Neuronal stem cell (in vitro differentiated cells): ENCODE measurements around the gene GOLGA8F.
"Not testable (repeated sequence)": the region's sequence is repeated elsewhere in the genome, so short reads cannot be mapped to it uniquely, and the experiment has no call there.

Source experiments
- DNase-seq: peaks from one replicate; pipeline ENCODE4 v3.0.0-alpha.2; 2013; ENCODE audit warnings: low spot score
- H2AFZ ChIP-seq: one replicate; pipeline ENCODE4 v1.6.1; 2013; ENCODE audit warnings: mild to moderate bottlenecking, low read length, inconsistent platforms
- H2AK5ac ChIP-seq: 2 replicates; pipeline ENCODE4 v1.6.1; 2013; ENCODE audit warnings: low read depth, mild to moderate bottlenecking, inconsistent platforms, low read length, moderate library complexity, mixed read lengths
- H2BK120ac ChIP-seq: 2 replicates; pipeline ENCODE4 v1.6.1; 2013; ENCODE audit warnings: low read depth, mild to moderate bottlenecking, inconsistent platforms, low read length, moderate library complexity, mixed read lengths
- H2BK12ac ChIP-seq: one replicate; pipeline ENCODE4 v1.6.1; 2013; ENCODE audit warnings: low read length, inconsistent platforms
- H2BK15ac ChIP-seq: 2 replicates; pipeline ENCODE4 v1.6.1; 2013; ENCODE audit warnings: mild to moderate bottlenecking, low read length, inconsistent platforms, mixed read lengths
- H2BK5ac ChIP-seq: one replicate; pipeline ENCODE4 v1.6.1; 2013; ENCODE audit warnings: inconsistent platforms, mild to moderate bottlenecking, low read length, moderate library complexity
- H3K14ac ChIP-seq: one replicate; pipeline ENCODE4 v1.6.1; 2013; ENCODE audit warnings: low read length, inconsistent platforms
- H3K18ac ChIP-seq: 2 replicates; pipeline ENCODE4 v1.6.1; 2013; ENCODE audit warnings: low read length, inconsistent platforms
- H3K23ac ChIP-seq: 2 replicates; pipeline ENCODE4 v1.6.1; 2013; ENCODE audit warnings: low read depth, mild to moderate bottlenecking, mixed read lengths, low read length, inconsistent platforms; ENCODE audit not compliant: poor library complexity
- H3K27ac ChIP-seq: replicated peaks from 3 replicates; pipeline ENCODE4 v1.5.1; 2013; ENCODE audit warnings: low read length, inconsistent platforms
- H3K27me3 ChIP-seq, 3 experiments: 2 replicates each; pipeline ENCODE4 v1.6.1; 2013; ENCODE audit warnings: low read length in 3 of 3, mild to moderate bottlenecking in 2 of 3, inconsistent platforms in 1 of 3, low read depth in 1 of 3, mixed read lengths in 1 of 3, moderate library complexity in 1 of 3; ENCODE audit not compliant: control insufficient read depth in 3 of 3, insufficient read depth in 3 of 3
- H3K36me3 ChIP-seq, 2 donors: replicated peaks in 1 of 2; 2 replicates each; pipeline ENCODE4 v1.6.1; 2013; ENCODE audit warnings: low read length in 2 of 2; ENCODE audit not compliant: control insufficient read depth in 2 of 2, insufficient read depth in 2 of 2
- H3K4ac ChIP-seq: 2 replicates; pipeline ENCODE4 v1.6.1; 2013; ENCODE audit warnings: inconsistent platforms, mild to moderate bottlenecking, low read length, moderate library complexity
- H3K4me1 ChIP-seq, 2 donors: 1 replicate in 1 of 2; 2 replicates in 1 of 2; pipeline ENCODE4 v1.6.1; 2013; ENCODE audit warnings: low read length in 2 of 2, low read depth in 1 of 2; ENCODE audit not compliant: control insufficient read depth in 2 of 2, insufficient read depth in 1 of 2
- H3K4me2 ChIP-seq: one replicate; pipeline ENCODE4 v1.6.1; 2013; ENCODE audit warnings: mild to moderate bottlenecking, low read length, inconsistent platforms; ENCODE audit not compliant: insufficient read depth, poor library complexity, severe bottlenecking
- H3K4me3 ChIP-seq, 2 donors: 2 replicates each; pipeline ENCODE4 v1.5.1; 2013; ENCODE audit warnings: low read length in 2 of 2, mild to moderate bottlenecking in 2 of 2, inconsistent platforms in 1 of 2, moderate library complexity in 1 of 2
- H3K79me1 ChIP-seq: one replicate; pipeline ENCODE4 v1.6.1; 2013; ENCODE audit warnings: low read depth, mild to moderate bottlenecking, inconsistent platforms, low read length, moderate library complexity
- H3K9ac ChIP-seq: one replicate; pipeline ENCODE4 v1.6.1; 2013; ENCODE audit warnings: mild to moderate bottlenecking, low read depth, low read length, inconsistent platforms; ENCODE audit not compliant: poor library complexity
- H3K9me3 ChIP-seq, 2 donors: replicated peaks in 1 of 2; 2 replicates each; pipeline versions ENCODE3 to v1.6.1; 2013; ENCODE audit warnings: low read length in 2 of 2, mild to moderate bottlenecking in 2 of 2, inconsistent platforms in 1 of 2, low read depth in 1 of 2, mixed read lengths in 1 of 2, moderate library complexity in 1 of 2; ENCODE audit not compliant: control insufficient read depth in 2 of 2, insufficient read depth in 1 of 2
- H4K8ac ChIP-seq: one replicate; pipeline ENCODE4 v1.6.1; 2013; ENCODE audit warnings: low read depth, mild to moderate bottlenecking, inconsistent platforms, low read length, moderate library complexity
- H4K91ac ChIP-seq: one replicate; pipeline ENCODE4 v1.6.1; 2013; ENCODE audit warnings: low read length, low read depth, mild to moderate bottlenecking, inconsistent platforms; ENCODE audit not compliant: poor library complexity
- WGBS, 2 donors: extraction: QIAGEN DNeasy Blood & Tissue Kit; methylation state at CpG; one replicate each; pipeline ENCODE4 v1.1.7; 2013; ENCODE audit warnings: missing lambda C conversion rate in 2 of 2, mixed read lengths in 1 of 2; ENCODE audit not compliant: insufficient read length in 2 of 2, insufficient replicate concordance in 1 of 2; ENCODE audit errors: extremely low coverage in 2 of 2; 5-methylcytosine and 5-hydroxymethylcytosine counted together

GOLGA8F gene

GRCh38 chr15:28396022-28396421, 17.6 kb downstream of the GOLGA8F start:
- H3K23ac ChIP-seq, H3K18ac ChIP-seq, H3K4me3 ChIP-seq, H4K8ac ChIP-seq, H3K27ac ChIP-seq, H3K14ac ChIP-seq, H3K4me2 ChIP-seq, H4K91ac ChIP-seq, H2BK5ac ChIP-seq, H2BK12ac ChIP-seq, H3K36me3 ChIP-seq, H3K9me3 ChIP-seq, H3K4me1 ChIP-seq, H3K9ac ChIP-seq, H2BK120ac ChIP-seq, H2AK5ac ChIP-seq, DNase-seq, H2AFZ ChIP-seq, H3K79me1 ChIP-seq, H3K4ac ChIP-seq, H3K27me3 ChIP-seq, H2BK15ac ChIP-seq: not testable (repeated sequence)
- no CpG with 5 or more reads among the region's 11 CpGs for WGBS, 2 donors

- not testable (repeated sequence) for H3K4ac ChIP-seq, H2BK12ac ChIP-seq, H3K4me1 ChIP-seq, H3K79me1 ChIP-seq, H2BK120ac ChIP-seq, H3K9me3 ChIP-seq, DNase-seq, H2BK15ac ChIP-seq, H3K18ac ChIP-seq, H2AK5ac ChIP-seq, H3K14ac ChIP-seq, H3K27me3 ChIP-seq, H4K8ac ChIP-seq, H3K27ac ChIP-seq, H3K9ac ChIP-seq, H3K23ac ChIP-seq, H2BK5ac ChIP-seq, H3K4me2 ChIP-seq, H2AFZ ChIP-seq, H3K4me3 ChIP-seq, H3K36me3 ChIP-seq, H4K91ac ChIP-seq
- no CpG with 5 or more reads among the region's 64 CpGs for WGBS, 2 donors
Measured at GRCh38 chr15:28402774-28403435, 24.4 kb downstream of the GOLGA8F start.

- H3K14ac ChIP-seq, H3K23ac ChIP-seq, H3K18ac ChIP-seq, H2AK5ac ChIP-seq, H3K9ac ChIP-seq, H3K4ac ChIP-seq, H3K27me3 ChIP-seq, H3K4me3 ChIP-seq, H3K36me3 ChIP-seq, H3K4me2 ChIP-seq, H3K9me3 ChIP-seq, H2BK15ac ChIP-seq, H4K91ac ChIP-seq, H4K8ac ChIP-seq, H2AFZ ChIP-seq, H3K79me1 ChIP-seq, H2BK120ac ChIP-seq, H3K27ac ChIP-seq, DNase-seq, H2BK5ac ChIP-seq, H3K4me1 ChIP-seq, H2BK12ac ChIP-seq: not testable (repeated sequence)
- no CpG with 5 or more reads among the region's 3 CpGs for WGBS, 2 donors
Measured at GRCh38 chr15:28420470-28420869, 42.0 kb downstream of the GOLGA8F start.

GRCh38 chr15:28435594-28435993, 57.1 kb downstream of the GOLGA8F start:
- not testable (repeated sequence) for H3K4me1 ChIP-seq, H2AFZ ChIP-seq, H3K4ac ChIP-seq, DNase-seq, H3K14ac ChIP-seq, H2BK12ac ChIP-seq, H3K18ac ChIP-seq, H2AK5ac ChIP-seq, H4K91ac ChIP-seq, H3K27me3 ChIP-seq, H3K4me3 ChIP-seq, H3K23ac ChIP-seq, H4K8ac ChIP-seq, H3K9ac ChIP-seq, H2BK120ac ChIP-seq, H2BK5ac ChIP-seq, H3K9me3 ChIP-seq, H3K27ac ChIP-seq, H3K36me3 ChIP-seq, H3K79me1 ChIP-seq, H3K4me2 ChIP-seq, H2BK15ac ChIP-seq
- WGBS, 2 donors: no CpG with 5 or more reads among the region's 3 CpGs
